Brain microvascular endothelial cell (primary cell): Measurements from ENCODE around the gene KIAA1614.

Source experiments
- DNase-seq: peaks from one replicate; pipeline ENCODE4 v3.0.0-alpha.2; 2020
- H3K27ac ChIP-seq: fragments of 250-450 bp; sonication (Bioruptor Pico); 2 replicates; pipeline ENCODE4 v1.5.1; 2020; ENCODE audit warnings: mild to moderate bottlenecking, moderate library complexity
- H3K27me3 ChIP-seq: fragments of 250-450 bp; sonication (Bioruptor Pico); replicated peaks from 2 replicates; pipeline ENCODE4 v1.5.1; 2020; ENCODE audit warnings: mild to moderate bottlenecking
- H3K36me3 ChIP-seq: fragments of 250-450 bp; sonication (Bioruptor Pico); replicated peaks from 2 replicates; pipeline ENCODE4 v1.5.1; 2020; ENCODE audit warnings: mild to moderate bottlenecking
- H3K4me3 ChIP-seq: 2 replicates; pipeline ENCODE4 v1.5.1; 2011; ENCODE audit warnings: low read depth, mild to moderate bottlenecking, control low read depth, low read length, moderate library complexity
- in situ Hi-C: cut with HindIII; loops from 2 replicates; pipeline ENCODE4 v1.10.0; 2017; ENCODE audit warnings: low sequenced_read_pairs, low pct_ligation_motif_present
- TF ChIP-seq, protein P1 (sequence below): IDR thresholded peaks from 2 replicates; pipeline ENCODE4 v1.5.1; 2011; ENCODE audit warnings: low read depth, mild to moderate bottlenecking, moderate library complexity, low read length, control low read depth, inconsistent platforms; ENCODE audit errors: missing control alignments

KIAA1614 gene

DNA sequence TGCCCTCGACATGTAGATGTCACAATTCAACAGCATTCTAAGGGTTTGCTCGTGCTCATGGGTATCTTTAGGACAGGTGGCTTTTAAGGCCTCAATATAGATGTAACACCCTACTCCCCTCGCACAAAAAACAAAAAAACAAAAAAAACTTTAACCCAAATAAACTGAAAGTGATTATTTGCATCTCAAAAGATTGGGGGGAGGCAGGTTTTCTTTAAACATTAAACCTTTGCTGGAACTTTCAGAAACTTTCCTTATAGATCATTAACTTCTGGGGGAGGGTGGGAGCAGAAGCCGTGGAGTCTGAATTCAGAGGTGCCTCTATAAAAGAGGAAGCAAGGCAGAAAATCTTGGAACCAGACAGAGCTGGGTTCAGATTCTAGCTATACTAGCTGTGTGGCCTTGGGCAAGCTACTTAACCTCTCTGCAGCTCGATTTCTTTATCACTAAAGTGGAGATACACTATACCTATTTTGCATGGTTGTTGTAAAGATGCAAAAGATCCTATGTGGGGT lies 3.2 kb upstream of the KIAA1614 start:
- no peaks in the 10 kb centered on the region for H3K36me3 ChIP-seq
- H3K27ac ChIP-seq, result no peak overlapping the region
- TF ChIP-seq, protein P1, sequence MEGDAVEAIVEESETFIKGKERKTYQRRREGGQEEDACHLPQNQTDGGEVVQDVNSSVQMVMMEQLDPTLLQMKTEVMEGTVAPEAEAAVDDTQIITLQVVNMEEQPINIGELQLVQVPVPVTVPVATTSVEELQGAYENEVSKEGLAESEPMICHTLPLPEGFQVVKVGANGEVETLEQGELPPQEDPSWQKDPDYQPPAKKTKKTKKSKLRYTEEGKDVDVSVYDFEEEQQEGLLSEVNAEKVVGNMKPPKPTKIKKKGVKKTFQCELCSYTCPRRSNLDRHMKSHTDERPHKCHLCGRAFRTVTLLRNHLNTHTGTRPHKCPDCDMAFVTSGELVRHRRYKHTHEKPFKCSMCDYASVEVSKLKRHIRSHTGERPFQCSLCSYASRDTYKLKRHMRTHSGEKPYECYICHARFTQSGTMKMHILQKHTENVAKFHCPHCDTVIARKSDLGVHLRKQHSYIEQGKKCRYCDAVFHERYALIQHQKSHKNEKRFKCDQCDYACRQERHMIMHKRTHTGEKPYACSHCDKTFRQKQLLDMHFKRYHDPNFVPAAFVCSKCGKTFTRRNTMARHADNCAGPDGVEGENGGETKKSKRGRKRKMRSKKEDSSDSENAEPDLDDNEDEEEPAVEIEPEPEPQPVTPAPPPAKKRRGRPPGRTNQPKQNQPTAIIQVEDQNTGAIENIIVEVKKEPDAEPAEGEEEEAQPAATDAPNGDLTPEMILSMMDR, result no peak
- in situ Hi-C loops, result no loop called here
- no peak for DNase-seq
- no peaks in the 10 kb centered on the region for H3K27me3 ChIP-seq
- H3K4me3 ChIP-seq, result no peak overlapping the region

DNA sequence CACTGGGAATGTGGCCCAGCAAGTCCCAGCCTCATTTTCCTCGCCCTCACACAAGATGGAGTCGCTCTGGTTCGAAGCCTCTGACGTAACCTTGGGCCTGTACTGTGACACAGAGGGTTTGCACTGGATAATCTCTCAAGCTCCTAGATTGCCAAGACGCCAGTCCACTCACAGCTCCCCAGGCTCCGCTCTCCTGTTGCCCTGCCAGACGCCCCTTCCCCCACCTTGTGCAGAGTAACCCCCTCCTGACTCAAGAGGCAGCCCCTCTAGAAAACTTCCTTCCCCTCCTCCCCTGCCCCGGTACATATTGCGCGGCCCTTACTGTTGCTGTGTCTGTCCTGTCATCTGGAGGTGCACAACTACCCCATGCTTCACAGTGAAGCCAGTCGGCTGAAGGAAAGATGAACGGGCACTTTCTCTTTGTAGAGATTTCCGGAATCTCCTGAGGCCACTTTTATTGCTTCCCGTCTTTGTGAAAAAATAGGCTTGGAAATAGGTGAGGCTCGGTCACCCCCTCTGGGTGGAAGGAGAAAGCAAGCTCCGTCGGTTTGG lies 981 bp upstream of the KIAA1614 start:
- in situ Hi-C loops, result no loop called here
- H3K4me3 ChIP-seq, result peak overlapping the region; percentile 64
- H3K27ac ChIP-seq, result no peak overlapping the region

DNA sequence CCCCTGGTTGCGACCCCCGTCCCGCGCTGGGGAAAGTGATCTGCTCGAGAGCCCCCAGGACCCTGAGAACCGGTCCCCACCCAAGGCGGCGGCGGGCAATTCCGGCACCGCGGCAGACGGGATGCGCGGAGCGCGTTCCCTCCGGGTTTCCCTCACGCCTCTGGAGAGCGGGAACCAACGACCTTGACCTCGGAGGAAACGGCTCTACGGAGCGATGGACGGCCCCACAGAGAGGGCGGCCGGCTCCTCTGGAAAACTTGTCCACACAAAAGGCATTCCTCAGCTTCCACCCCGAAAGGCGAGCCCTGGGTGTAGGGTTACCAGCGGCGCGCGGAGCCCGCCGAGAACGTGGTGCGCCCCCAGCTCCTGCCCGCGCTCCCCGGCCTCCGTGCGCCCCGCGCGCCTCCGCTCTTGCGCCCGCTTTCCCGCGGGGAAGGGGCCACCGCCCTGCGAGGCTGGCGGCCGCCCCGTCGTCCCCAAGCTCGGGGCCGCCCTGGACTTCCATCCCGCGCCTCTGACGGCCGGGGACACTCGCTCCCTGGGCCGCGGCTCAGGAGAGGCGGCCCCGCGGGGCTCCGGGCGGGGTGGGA lies 391 bp upstream of the KIAA1614 start:
- in situ Hi-C loops, result no loop called here
- Histone ChIP-seq H3K27me3 (no peaks in the 10 kb centered on the region), H3K4me3 (peak overlapping the region; percentile 64), H3K27ac (no peak overlapping the region), H3K36me3 (no peaks in the 10 kb centered on the region)
- TF ChIP-seq, protein P1, result no peak
- DNase-seq, result no peak

More for the DNA sequence above, 981 bp upstream of the KIAA1614 start:
- no peaks in the 10 kb centered on the region for H3K36me3 ChIP-seq
- H3K27me3 ChIP-seq, result no peaks in the 10 kb centered on the region
- TF ChIP-seq, protein P1, result no peak
- no peak for DNase-seq

DNA sequence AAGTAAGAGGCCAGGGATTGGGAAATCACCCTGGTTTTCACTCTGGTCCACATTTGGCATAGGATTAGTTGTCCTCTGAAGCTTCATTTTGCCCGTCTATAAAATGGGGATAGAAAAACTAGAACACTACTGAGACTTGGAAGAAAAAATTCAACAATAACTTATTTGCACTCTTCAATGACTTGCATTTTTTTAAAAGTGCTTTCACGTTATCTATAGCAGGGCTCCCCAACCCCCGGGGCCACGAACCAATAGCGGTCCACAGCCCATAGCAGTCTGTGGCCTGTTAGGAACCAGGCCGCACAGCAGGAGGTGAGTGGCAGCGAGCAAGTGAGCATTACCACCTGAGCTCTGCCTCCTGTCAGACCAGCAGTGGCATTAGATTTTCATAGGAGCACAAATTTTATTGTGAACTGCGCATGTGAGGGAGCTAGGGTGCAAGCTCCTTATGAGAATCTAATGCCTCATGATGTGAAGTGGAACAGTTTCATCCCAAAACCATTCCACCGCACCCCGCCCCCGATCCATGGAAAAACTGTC lies 2.8 kb downstream of the KIAA1614 start:
- Histone ChIP-seq H3K27me3 (no peaks in the 10 kb centered on the region), H3K4me3 (no peak overlapping the region)

DNA sequence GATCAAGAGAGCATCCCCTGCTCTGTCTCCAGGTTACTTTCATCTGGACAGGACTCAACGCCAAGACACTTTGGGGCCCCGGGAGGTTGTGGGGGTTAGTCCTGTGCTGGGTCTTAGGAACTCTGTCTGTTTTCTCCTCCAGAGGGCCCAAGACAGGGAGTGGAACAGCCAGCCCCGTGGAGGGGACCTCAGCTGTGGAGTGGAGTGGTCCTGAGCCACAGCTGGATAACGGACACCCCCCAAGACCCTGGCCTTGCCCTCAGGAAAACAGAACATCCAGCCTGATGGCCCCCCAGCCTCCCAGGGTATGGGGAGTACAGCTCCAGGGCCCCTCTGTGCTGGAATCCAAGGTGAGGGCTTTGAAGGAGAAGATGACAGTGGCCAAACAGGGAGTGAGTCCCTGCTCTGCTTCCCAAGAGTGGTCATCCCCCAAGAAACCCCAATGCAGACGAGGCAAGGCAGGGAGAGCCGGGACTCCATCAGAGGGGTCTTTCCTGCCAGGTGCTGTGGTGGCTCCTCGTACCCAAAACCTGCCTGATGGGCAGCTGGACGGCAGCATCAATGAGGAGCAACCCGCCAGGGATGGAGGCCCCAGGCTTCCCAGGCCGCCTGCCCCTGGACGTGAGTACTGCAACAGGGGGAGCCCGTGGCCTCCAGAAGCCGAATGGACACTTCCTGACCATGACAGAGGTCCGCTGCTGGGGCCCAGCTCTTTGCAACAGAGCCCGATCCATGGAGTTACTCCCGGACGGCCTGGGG lies 3.5 kb downstream of the KIAA1614 start:
- Histone ChIP-seq H3K27ac (no peak overlapping the region), H3K4me3 (no peak overlapping the region), H3K27me3 (no peaks in the 10 kb centered on the region), H3K36me3 (no peaks in the 10 kb centered on the region)
- TF ChIP-seq, protein P1, result no peak
- DNase-seq, result no peak
- in situ Hi-C loops, result no loop called here

More for the DNA sequence above, 2.8 kb downstream of the KIAA1614 start:
- DNase-seq, result no peak
- TF ChIP-seq, protein P1, result no peak
- Histone ChIP-seq H3K36me3 (no peaks in the 10 kb centered on the region), H3K27ac (no peak overlapping the region)
- in situ Hi-C loops, result no loop called here
